Upper lobe of right lung (tissue), 1 donor: Measurements from ENCODE around the gene LCN10. TPM values are rescaled to one million over a fixed set of nuclear protein-coding genes. Genes with fewer than 3 reads are reported as not detected.

Experiments
- ATAC-seq: fragments of 200-7000 bp; cut with Tn5 transposase; one replicate; pipeline ENCODE4 v1.9.1; 2020; ENCODE audit warnings: mild to moderate bottlenecking, moderate library complexity
- DNase-seq: peaks from one replicate; pipeline ENCODE4 v3.0.0-alpha.2; 2020
- H3K27ac ChIP-seq: fragments of 200-600 bp; one replicate; pipeline ENCODE4 v1.8.0; 2022
- H3K27me3 ChIP-seq: fragments of 200-600 bp; one replicate; pipeline ENCODE4 v1.8.0; 2022; ENCODE audit warnings: mild to moderate bottlenecking
- H3K36me3 ChIP-seq: fragments of 200-600 bp; one replicate; pipeline ENCODE4 v1.8.0; 2022
- H3K4me1 ChIP-seq: fragments of 200-600 bp; one replicate; pipeline ENCODE4 v1.8.0; 2022
- H3K4me3 ChIP-seq: fragments of 200-600 bp; one replicate; pipeline ENCODE4 v1.8.0; 2022; ENCODE audit warnings: mild to moderate bottlenecking
- H3K9me3 ChIP-seq: fragments of 200-600 bp; one replicate; pipeline ENCODE4 v1.8.0; 2022
- intact Hi-C: fragments of 100-400 bp; cut with DNase I; formaldehyde crosslinking; loops from one replicate; pipeline ENCODE4 v1.11.0; 2022
- total RNA-seq: library from RNA; stranded (reverse); fragmentation: NEBNext Ultra II Directional; extraction: Animal tissue kit (Norgen Biotek cat#: 25700); gene quantifications from one replicate; pipeline ENCODE4 v1.2.1, GENCODE V29; 2021
- TF ChIP-seq, protein P1 (sequence below): fragments of 200-600 bp; IDR thresholded peaks from one replicate; pipeline ENCODE4 v1.8.0; 2022; ENCODE audit warnings: antibody characterized with exemption
- donor health status: DM: no; HTN: yes; CAD: no; lungs with severe emphysema.

LCN10 gene
- total RNA-seq, 1 donor from 2014 or later, result 11.2 TPM

GRCh38 chr9:136748201-136748600 is 5.5 kb upstream of the LCN10 start, which contains the start of gene LCN6:
Gene LCN6, minus strand, starts transcription at chr9:136748525. Its CDS starts 42 bp downstream, at chr9:136748483.
- Histone ChIP-seq H3K27me3 (peaks cover 12% of the 10 kb centered on the region), H3K4me1 (peaks cover 11% of the 10 kb centered on the region), H3K36me3 (no peaks in the 10 kb centered on the region), H3K4me3 (no peak within 1 kb of the TSS), H3K9me3 (no peaks in the 10 kb centered on the region), H3K27ac (peak within 1 kb of the TSS; percentile 58)
- intact Hi-C loops, result no loop called here
- peak; percentile 3 for ATAC-seq
- no peak for DNase-seq
- TF ChIP-seq, protein P1, sequence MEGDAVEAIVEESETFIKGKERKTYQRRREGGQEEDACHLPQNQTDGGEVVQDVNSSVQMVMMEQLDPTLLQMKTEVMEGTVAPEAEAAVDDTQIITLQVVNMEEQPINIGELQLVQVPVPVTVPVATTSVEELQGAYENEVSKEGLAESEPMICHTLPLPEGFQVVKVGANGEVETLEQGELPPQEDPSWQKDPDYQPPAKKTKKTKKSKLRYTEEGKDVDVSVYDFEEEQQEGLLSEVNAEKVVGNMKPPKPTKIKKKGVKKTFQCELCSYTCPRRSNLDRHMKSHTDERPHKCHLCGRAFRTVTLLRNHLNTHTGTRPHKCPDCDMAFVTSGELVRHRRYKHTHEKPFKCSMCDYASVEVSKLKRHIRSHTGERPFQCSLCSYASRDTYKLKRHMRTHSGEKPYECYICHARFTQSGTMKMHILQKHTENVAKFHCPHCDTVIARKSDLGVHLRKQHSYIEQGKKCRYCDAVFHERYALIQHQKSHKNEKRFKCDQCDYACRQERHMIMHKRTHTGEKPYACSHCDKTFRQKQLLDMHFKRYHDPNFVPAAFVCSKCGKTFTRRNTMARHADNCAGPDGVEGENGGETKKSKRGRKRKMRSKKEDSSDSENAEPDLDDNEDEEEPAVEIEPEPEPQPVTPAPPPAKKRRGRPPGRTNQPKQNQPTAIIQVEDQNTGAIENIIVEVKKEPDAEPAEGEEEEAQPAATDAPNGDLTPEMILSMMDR, result no peak

- no peaks in the 10 kb centered on the region for H3K9me3 ChIP-seq
- no peaks in the 10 kb centered on the region for H3K36me3 ChIP-seq
- ATAC-seq (no peak), DNase-seq (no peak)
- H3K4me1 ChIP-seq, result peaks cover 13% of the 10 kb centered on the region
- TF ChIP-seq, protein P1, result no peak
- no peak overlapping the region for H3K27ac ChIP-seq
- intact Hi-C loops, result no loop called here
- H3K27me3 ChIP-seq, result peaks cover 20% of the 10 kb centered on the region
- H3K4me3 ChIP-seq, result no peak overlapping the region
These were observed 4.7 kb upstream of the LCN10 start for GRCh38 chr9:136747161-136748060.

GRCh38 chr9:136746621-136747020 is 3.9 kb upstream of the LCN10 start:
- no peak overlapping the region for H3K4me3 ChIP-seq
- no peak for ATAC-seq
- no peaks in the 10 kb centered on the region for H3K9me3 ChIP-seq
- TF ChIP-seq, protein P1, result no peak
- H3K4me1 ChIP-seq, result peaks cover 21% of the 10 kb centered on the region
- no peak overlapping the region for H3K27ac ChIP-seq
- intact Hi-C loops, result no loop called here
- H3K27me3 ChIP-seq, result peaks cover 28% of the 10 kb centered on the region
- no peaks in the 10 kb centered on the region for H3K36me3 ChIP-seq
- DNase-seq, result no peak

- no peaks in the 10 kb centered on the region for H3K36me3 ChIP-seq
- peaks cover 26% of the 10 kb centered on the region for H3K4me1 ChIP-seq
- ATAC-seq (no peak), DNase-seq (no peak)
- no peak overlapping the region for H3K27ac ChIP-seq
- intact Hi-C loops, result no loop called here
- H3K27me3 ChIP-seq, result peaks cover 31% of the 10 kb centered on the region
- no peak overlapping the region for H3K4me3 ChIP-seq
- H3K9me3 ChIP-seq, result no peaks in the 10 kb centered on the region
- TF ChIP-seq, protein P1, result no peak
These were observed 3.4 kb upstream of the LCN10 start for GRCh38 chr9:136746155-136746490.

- DNase-seq (no peak), ATAC-seq (no peak)
- intact Hi-C loops, result no loop called here
- Histone ChIP-seq H3K4me3 (peak overlapping the region; percentile 21), H3K36me3 (no peaks in the 10 kb centered on the region), H3K27ac (no peak overlapping the region), H3K4me1 (peaks cover 29% of the 10 kb centered on the region), H3K27me3 (peaks cover 31% of the 10 kb centered on the region), H3K9me3 (no peaks in the 10 kb centered on the region)
- TF ChIP-seq, protein P1, result no peak
These were observed 2.8 kb upstream of the LCN10 start for GRCh38 chr9:136745389-136746154.
